ENCODE results near the gene UNC13D.

The UNC13D gene

DNA sequence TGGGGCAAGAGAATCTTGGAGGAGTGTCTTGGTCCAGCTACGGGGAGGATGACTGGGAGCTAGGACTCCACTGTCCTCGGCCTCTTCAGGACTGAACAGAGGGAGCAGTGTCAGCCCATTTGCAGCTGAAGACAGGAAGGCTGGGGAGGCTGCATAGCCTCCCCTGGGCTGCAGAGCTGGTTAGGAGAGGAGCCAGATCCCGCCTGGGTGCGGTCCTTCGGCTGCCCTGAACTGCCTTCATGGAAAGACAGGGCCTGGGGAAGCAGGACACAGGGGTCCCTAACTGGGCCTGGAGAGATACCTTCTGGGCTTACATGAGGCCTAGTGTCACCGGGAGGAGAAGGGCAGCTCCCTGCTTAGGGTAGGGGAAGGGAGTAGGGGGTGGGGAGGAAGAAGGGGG lies 26.6 kb downstream of the UNC13D start:
- TF ChIP-seq, protein P1, sequence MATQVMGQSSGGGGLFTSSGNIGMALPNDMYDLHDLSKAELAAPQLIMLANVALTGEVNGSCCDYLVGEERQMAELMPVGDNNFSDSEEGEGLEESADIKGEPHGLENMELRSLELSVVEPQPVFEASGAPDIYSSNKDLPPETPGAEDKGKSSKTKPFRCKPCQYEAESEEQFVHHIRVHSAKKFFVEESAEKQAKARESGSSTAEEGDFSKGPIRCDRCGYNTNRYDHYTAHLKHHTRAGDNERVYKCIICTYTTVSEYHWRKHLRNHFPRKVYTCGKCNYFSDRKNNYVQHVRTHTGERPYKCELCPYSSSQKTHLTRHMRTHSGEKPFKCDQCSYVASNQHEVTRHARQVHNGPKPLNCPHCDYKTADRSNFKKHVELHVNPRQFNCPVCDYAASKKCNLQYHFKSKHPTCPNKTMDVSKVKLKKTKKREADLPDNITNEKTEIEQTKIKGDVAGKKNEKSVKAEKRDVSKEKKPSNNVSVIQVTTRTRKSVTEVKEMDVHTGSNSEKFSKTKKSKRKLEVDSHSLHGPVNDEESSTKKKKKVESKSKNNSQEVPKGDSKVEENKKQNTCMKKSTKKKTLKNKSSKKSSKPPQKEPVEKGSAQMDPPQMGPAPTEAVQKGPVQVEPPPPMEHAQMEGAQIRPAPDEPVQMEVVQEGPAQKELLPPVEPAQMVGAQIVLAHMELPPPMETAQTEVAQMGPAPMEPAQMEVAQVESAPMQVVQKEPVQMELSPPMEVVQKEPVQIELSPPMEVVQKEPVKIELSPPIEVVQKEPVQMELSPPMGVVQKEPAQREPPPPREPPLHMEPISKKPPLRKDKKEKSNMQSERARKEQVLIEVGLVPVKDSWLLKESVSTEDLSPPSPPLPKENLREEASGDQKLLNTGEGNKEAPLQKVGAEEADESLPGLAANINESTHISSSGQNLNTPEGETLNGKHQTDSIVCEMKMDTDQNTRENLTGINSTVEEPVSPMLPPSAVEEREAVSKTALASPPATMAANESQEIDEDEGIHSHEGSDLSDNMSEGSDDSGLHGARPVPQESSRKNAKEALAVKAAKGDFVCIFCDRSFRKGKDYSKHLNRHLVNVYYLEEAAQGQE (IDR thresholded peaks at IDR 0.05; ENCODE audit: insufficient read depth in 1 of 2, low read depth in 2 of 2, low read length in 2 of 2), result no peak
- no peak for TF ChIP-seq POLR2AphosphoS5 (IDR thresholded peaks at IDR 0.05; ENCODE audit: low read depth, low read length)
- no peak for TF ChIP-seq TAF1 (IDR thresholded peaks at IDR 0.05; ENCODE audit: borderline replicate concordance, insufficient read depth, low read length)
- no peak for TF ChIP-seq SIN3A (IDR thresholded peaks at IDR 0.05; ENCODE audit: borderline replicate concordance, insufficient read depth, low read length)
- no peak for TF ChIP-seq FOXP2 (optimal IDR thresholded peaks at IDR 0.05; ENCODE audit: borderline replicate concordance, extremely low read depth, extremely low read length, insufficient read depth)

DNA sequence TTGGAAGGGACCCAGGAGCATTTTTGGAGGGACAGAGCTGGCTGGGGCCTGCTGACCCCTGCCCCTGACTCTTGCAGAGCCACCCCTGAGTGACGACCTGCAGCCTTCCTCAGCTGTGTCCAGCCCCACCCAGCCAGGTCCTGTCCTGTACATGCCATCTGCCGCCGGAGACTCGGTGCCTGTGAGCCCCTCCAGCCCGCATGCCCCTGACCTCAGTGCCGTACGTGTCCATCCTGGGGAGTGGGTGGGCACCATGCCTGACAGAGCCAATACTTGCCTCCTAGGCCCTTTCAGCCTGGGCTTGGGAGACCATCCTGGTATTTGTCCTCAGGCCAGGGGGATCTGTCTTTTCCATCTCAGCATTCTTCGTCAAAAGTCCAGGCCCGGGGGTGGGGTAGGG lies 27.5 kb downstream of the UNC13D start:
- TF ChIP-seq TAF1 (IDR thresholded peaks at IDR 0.05; ENCODE audit: borderline replicate concordance, insufficient read depth, low read length) (no peak), SIN3A (IDR thresholded peaks at IDR 0.05; ENCODE audit: borderline replicate concordance, insufficient read depth, low read length) (no peak), FOXP2 (optimal IDR thresholded peaks at IDR 0.05; ENCODE audit: borderline replicate concordance, extremely low read depth, extremely low read length, insufficient read depth) (no peak), POLR2AphosphoS5 (IDR thresholded peaks at IDR 0.05; ENCODE audit: low read depth, low read length) (no peak)
- TF ChIP-seq, protein P1 (IDR thresholded peaks at IDR 0.05; ENCODE audit: insufficient read depth in 1 of 2, low read depth in 2 of 2, low read length in 2 of 2), result no peak

DNA sequence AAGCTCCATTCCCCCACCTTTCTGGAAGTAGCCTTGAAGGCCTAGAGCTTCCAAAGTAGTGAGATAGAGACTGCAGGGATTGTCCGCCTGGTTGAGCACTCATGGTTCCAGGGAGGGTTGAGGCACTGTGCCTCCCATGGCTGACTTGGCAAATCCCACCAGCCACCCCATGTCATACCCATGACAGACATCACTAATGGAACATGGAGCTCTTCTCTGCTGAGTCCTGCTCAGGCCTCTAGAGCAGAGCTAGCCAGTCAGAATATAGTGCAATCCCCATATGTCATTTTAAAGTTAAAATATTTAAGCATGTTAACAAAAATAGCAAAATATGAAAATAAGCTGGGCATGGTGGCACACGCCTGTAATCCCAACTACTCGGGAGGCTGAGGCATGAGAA lies 28.8 kb downstream of the UNC13D start:
- TF ChIP-seq FOXP2 (optimal IDR thresholded peaks at IDR 0.05; ENCODE audit: borderline replicate concordance, extremely low read depth, extremely low read length, insufficient read depth), result no peak
- no peak for TF ChIP-seq POLR2AphosphoS5 (IDR thresholded peaks at IDR 0.05; ENCODE audit: low read depth, low read length)
- TF ChIP-seq SIN3A (IDR thresholded peaks at IDR 0.05; ENCODE audit: borderline replicate concordance, insufficient read depth, low read length), result no peak
- no peak for TF ChIP-seq TAF1 (IDR thresholded peaks at IDR 0.05; ENCODE audit: borderline replicate concordance, insufficient read depth, low read length)
- TF ChIP-seq, protein P1 (IDR thresholded peaks at IDR 0.05; ENCODE audit: insufficient read depth in 1 of 2, low read depth in 2 of 2, low read length in 2 of 2), result no peak

DNA sequence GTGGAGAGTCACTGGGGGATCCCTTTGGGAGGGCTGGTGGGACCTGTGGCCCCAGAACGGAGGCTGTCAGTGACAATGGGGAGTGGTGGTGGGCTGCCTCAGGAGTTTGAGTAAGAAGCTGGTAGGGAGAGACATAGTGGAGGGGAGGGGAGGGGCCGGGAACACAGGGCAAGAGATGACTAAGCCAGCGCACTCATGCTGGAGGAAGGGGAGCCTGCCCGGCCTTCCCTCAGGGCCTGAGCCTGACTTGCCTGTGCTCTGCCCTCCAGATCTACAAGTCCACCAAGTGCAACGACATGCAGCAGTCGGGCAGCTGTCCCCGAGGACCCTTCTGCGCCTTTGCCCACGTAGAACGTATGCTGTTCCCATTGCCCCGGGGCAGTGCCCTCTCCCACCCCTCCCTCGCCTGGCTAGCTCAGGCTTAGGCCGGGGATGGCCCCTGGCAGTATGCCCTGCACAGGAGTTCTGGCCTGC lies 29.3 kb downstream of the UNC13D start:
- TF ChIP-seq FOXP2 (optimal IDR thresholded peaks at IDR 0.05; ENCODE audit: borderline replicate concordance, extremely low read depth, extremely low read length, insufficient read depth), result no peak
- TF ChIP-seq POLR2AphosphoS5 (IDR thresholded peaks at IDR 0.05; ENCODE audit: low read depth, low read length), result no peak
- TF ChIP-seq TAF1 (IDR thresholded peaks at IDR 0.05; ENCODE audit: borderline replicate concordance, insufficient read depth, low read length), result no peak
- TF ChIP-seq SIN3A (IDR thresholded peaks at IDR 0.05; ENCODE audit: borderline replicate concordance, insufficient read depth, low read length), result no peak
- TF ChIP-seq, protein P1 (IDR thresholded peaks at IDR 0.05; ENCODE audit: insufficient read depth in 1 of 2, low read depth in 2 of 2, low read length in 2 of 2), result no peak

DNA sequence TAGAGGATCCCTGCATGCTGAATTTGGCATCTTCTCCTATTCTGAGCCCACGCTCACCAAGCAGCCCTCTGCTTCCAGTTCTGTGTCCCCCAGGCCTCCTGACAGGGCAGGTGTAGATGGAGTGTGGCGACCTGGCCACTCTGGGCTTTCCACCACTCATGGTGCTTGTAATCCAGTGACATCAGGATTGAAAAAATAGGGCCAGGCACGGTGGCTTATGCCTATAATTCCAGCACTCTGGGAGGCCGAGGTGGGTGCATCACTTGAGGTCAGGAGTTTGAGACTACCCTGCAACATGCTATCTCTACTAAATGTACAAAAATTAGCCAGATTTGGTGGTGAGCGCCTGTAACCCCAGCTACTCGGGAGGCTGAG lies 30.2 kb downstream of the UNC13D start:
- no peak for TF ChIP-seq TAF1 (IDR thresholded peaks at IDR 0.05; ENCODE audit: borderline replicate concordance, insufficient read depth, low read length)
- no peak for TF ChIP-seq SIN3A (IDR thresholded peaks at IDR 0.05; ENCODE audit: borderline replicate concordance, insufficient read depth, low read length)
- TF ChIP-seq POLR2AphosphoS5 (IDR thresholded peaks at IDR 0.05; ENCODE audit: low read depth, low read length), result no peak
- TF ChIP-seq, protein P1 (IDR thresholded peaks at IDR 0.05; ENCODE audit: insufficient read depth in 1 of 2, low read depth in 2 of 2, low read length in 2 of 2), result no peak
- no peak for TF ChIP-seq FOXP2 (optimal IDR thresholded peaks at IDR 0.05; ENCODE audit: borderline replicate concordance, extremely low read depth, extremely low read length, insufficient read depth)

Measured in PFSK-1 (cell line).